Left lung (tissue), 10 donors: ENCODE data around the gene HPCAL4. TPM values are rescaled to one million over a fixed set of nuclear protein-coding genes. Genes with fewer than 3 reads are reported as not detected.

ENCODE experiments used
- ATAC-seq: fragments of 200-7000 bp; cut with Tn5 transposase; one replicate; pipeline ENCODE4 v1.9.1; 2020; ENCODE audit warnings: moderate library complexity
- DNase-seq, 4 donors: peaks; one replicate each; pipeline ENCODE4 v3.0.0-alpha.2; 2013 to 2020
- H3K27ac ChIP-seq, 2 donors: fragments of 200-600 bp; sonication (generic) in 1 of 2; one replicate each; pipeline versions ENCODE4 v1.5.0 to v1.8.0; 2020 to 2021
- H3K27me3 ChIP-seq, 2 donors: fragments of 200-600 bp; sonication (generic) in 1 of 2; one replicate each; pipeline versions ENCODE4 v1.5.0 to v1.8.0; 2020 to 2021
- H3K36me3 ChIP-seq, 2 donors: fragments of 200-600 bp; sonication (generic) in 1 of 2; one replicate each; pipeline versions ENCODE4 v1.5.0 to v1.8.0; 2020 to 2021
- H3K4me1 ChIP-seq, 2 donors: fragments of 200-600 bp; one replicate each; pipeline ENCODE4 v1.8.0; 2021
- H3K4me3 ChIP-seq, 2 donors: fragments of 200-600 bp; sonication (generic) in 1 of 2; one replicate each; pipeline versions ENCODE4 v1.5.0 to v1.8.0; 2020 to 2021; ENCODE audit warnings: mild to moderate bottlenecking in 1 of 2
- H3K9me3 ChIP-seq, 2 donors: fragments of 200-600 bp; sonication (generic) in 1 of 2; one replicate each; pipeline versions ENCODE4 v1.5.0 to v1.8.0; 2020 to 2021
- CTCF ChIP-seq, 2 donors: fragments of 200-600 bp; sonication (generic) in 1 of 2; IDR thresholded peaks; one replicate each; pipeline versions ENCODE4 v1.5.0 to v1.8.0; 2021; ENCODE audit warnings: antibody characterized with exemption in 2 of 2
- intact Hi-C, 2 donors: fragments of 100-400 bp; cut with DNase I; formaldehyde crosslinking; loops; one replicate each; pipeline versions ENCODE4 v1.11.2 to v1.14.2; 2022
- polyA plus RNA-seq, 6 donors: library from polyadenylated mRNA; unstranded; fragments of 120-200 nt; gene quantifications; one replicate each; pipeline ENCODE4 v1.2.1, GENCODE V29; 2013; ENCODE audit not compliant: insufficient read length in 6 of 6
- total RNA-seq, 2 donors: library from RNA; stranded (reverse); fragmentation: NEBNext Ultra II Directional; extraction: Animal tissue kit (Norgen Biotek cat#: 25700); gene quantifications; one replicate each; pipeline ENCODE4 v1.2.1, GENCODE V29; 2021
- donor health status: DM: no; HTN: yes; CAD: no.
- donor health status: DM: no; HTN: no; CAD: no.

The HPCAL4 gene
- total and polyA plus RNA-seq, 8 donors: 0.04 to 1.9 (median 0.14) TPM

- intact Hi-C loops: no loop called here
- no peak for TF ChIP-seq CTCF (IDR thresholded peaks at IDR 0.05)
- Histone ChIP-seq H3K27ac (no peak overlapping the region), H3K4me3 (no peak overlapping the region), H3K27me3 (peaks cover 5 to 52% of the 10 kb centered on the region in 2 donors), H3K36me3 (no peaks in the 10 kb centered on the region), H3K9me3 (no peaks in the 10 kb centered on the region), H3K4me1 (no peaks in the 10 kb centered on the region)
- DNase-seq (no peak), ATAC-seq (no peak)
Observed at GRCh38 chr1:39680751-39681150, 10.5 kb downstream of the HPCAL4 start.

- H3K27ac ChIP-seq: no peak overlapping the region
- peaks cover 5 to 45% of the 10 kb centered on the region in 2 donors for H3K27me3 ChIP-seq
- no peaks in the 10 kb centered on the region for H3K4me1 ChIP-seq
- no peak for ATAC-seq
- intact Hi-C loops: no loop called here
- H3K36me3 ChIP-seq: no peaks in the 10 kb centered on the region
- TF ChIP-seq CTCF (IDR thresholded peaks at IDR 0.05): no peak
- DNase-seq: no peak
- H3K4me3 ChIP-seq: no peak overlapping the region
- no peaks in the 10 kb centered on the region for H3K9me3 ChIP-seq
Observed at GRCh38 chr1:39679821-39680220, 11.4 kb downstream of the HPCAL4 start.

- ATAC-seq (no peak), DNase-seq (no peak)
- no peaks in the 10 kb centered on the region for H3K9me3 ChIP-seq
- H3K27ac ChIP-seq: no peak overlapping the region
- H3K36me3 ChIP-seq: no peaks in the 10 kb centered on the region
- peaks cover 3 to 35% of the 10 kb centered on the region in 2 donors for H3K27me3 ChIP-seq
- TF ChIP-seq CTCF (IDR thresholded peaks at IDR 0.05): no peak
- intact Hi-C loops: no loop called here
- no peaks in the 10 kb centered on the region for H3K4me1 ChIP-seq
- no peak overlapping the region for H3K4me3 ChIP-seq
Observed at GRCh38 chr1:39678889-39679288, 12.3 kb downstream of the HPCAL4 start.

- no peaks in the 10 kb centered on the region for H3K9me3 ChIP-seq
- no peak for TF ChIP-seq CTCF (IDR thresholded peaks at IDR 0.05)
- ATAC-seq (no peak), DNase-seq (no peak)
- no peaks in the 10 kb centered on the region for H3K4me1 ChIP-seq
- H3K27me3 ChIP-seq: peaks cover under 1 to 27% of the 10 kb centered on the region in 2 donors
- no peak overlapping the region for H3K4me3 ChIP-seq
- intact Hi-C loops: no loop called here
- no peaks in the 10 kb centered on the region for H3K36me3 ChIP-seq
- H3K27ac ChIP-seq: no peak overlapping the region
Observed at GRCh38 chr1:39677645-39678044, 13.6 kb downstream of the HPCAL4 start.

GRCh38 chr1:39676948-39677548, 14.2 kb downstream of the HPCAL4 start:
- Histone ChIP-seq H3K9me3 (no peaks in the 10 kb centered on the region), H3K27me3 (peaks cover 6 to 27% of the 10 kb centered on the region in 2 donors), H3K27ac (no peak overlapping the region), H3K36me3 (no peaks in the 10 kb centered on the region), H3K4me1 (no peaks in the 10 kb centered on the region), H3K4me3 (no peak overlapping the region)
- DNase-seq (peak in 1 of 4 donors; percentile 75), ATAC-seq (peak; percentile 82)
- no peak for TF ChIP-seq CTCF (IDR thresholded peaks at IDR 0.05)
- intact Hi-C loops: no loop called here
